HL-60/S4 treated with phorbol 12-myristate 13-acetate at 8.2 ng/mL for 4 days and 3 days (cell line): Measurements from ENCODE around the gene POLR2M.

Source experiments
- in situ Hi-C: fragments of 300-500 bp; cut with MboI; formaldehyde crosslinking; loops from 2 replicates; pipeline ENCODE4 v1.15.0; 2022; ENCODE audit warnings: low sequenced_read_pairs

The POLR2M gene

DNA sequence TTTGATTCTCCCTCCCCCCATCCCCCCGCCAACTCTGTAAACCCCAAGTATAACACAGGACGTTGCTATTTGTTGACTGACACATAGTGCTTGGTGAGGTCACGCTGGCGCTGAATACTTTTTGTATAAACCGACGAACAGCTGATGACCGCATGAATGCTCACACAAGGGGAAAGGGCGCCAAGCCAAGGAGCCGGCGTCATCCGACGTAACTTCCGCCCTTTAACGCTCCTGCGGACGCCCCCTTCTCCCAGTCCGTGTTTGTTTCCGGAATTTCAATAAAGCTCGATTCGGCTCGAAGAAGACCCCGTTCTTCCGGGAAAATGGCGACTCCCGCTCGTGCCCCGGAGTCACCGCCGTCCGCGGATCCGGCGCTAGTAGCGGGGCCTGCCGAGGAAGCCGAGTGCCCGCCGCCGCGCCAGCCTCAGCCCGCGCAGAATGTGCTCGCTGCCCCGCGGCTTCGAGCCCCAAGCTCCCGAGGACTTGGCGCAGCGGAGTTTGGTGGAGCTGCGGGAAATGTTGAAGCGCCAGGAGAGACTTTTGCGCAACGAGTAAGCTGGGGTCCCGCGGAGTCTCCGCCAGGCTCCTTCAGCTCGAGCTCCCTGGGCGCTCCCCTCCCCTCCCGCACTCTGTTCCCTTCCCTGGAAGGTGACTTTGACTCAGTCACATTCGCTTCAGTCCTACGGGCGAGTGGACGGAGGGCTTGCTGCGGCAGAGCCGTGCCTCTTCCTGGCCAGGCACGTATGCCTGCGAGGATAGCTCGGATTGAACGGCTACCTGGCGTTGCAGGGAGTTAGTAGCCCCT, at the start of gene POLR2M:
POLR2M (plus strand) TSS at position 310 of the 805 bp plus-strand sequence; CDS start at position 439, 129 bp downstream.
- in situ Hi-C loops: no loop called here

DNA sequence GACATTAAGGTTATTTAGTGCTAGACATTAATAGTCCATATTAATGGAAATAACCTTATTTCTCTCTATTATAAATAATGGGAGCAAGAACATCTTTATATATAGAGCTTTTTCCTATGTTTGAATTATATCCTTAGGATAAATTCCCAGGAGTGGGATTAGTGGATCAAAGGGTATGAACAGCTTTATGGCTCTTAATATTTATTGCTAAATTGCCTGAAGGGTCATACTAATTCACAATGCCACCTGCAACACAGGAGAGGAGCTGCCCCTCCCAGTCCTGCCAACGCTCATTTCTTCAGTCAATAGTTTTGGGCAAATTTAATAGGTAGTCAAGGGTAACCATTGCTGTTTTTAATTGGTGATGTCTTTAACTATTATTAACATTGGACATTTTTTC, 48.9 kb upstream of the POLR2M start:
- in situ Hi-C loops: no loop called here

DNA sequence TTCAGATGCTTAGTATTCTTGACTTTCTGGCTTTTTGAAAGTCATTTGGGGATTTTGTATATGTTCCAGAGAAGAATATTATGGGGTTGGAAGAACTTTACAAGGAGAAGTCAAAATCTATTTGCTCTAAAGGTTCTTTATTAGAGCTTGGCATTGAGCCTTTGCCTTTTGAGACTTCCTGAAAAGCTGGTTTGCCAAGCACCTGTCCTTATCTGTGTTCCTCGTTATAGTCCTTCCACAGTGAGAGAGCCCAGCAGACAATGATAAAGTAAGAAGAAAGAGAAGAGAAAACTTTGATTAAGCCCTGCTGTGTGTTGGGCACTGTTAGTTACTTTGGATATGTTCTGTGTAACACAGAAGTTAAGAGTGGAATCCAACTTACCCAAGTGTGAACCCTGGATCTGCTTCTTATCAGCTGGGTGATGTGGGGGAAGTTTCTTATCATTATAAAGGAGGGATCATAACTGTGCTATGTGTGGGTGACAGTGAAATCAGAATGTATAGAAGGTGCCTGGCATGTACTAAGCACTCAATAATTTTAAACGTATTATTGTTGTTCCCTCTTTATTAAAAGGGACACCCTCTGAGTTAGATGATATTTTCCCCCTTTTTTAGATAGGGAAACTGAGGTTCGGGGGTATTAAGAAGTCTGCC, 44.3 kb upstream of the POLR2M start:
- in situ Hi-C loops: no loop called here

DNA sequence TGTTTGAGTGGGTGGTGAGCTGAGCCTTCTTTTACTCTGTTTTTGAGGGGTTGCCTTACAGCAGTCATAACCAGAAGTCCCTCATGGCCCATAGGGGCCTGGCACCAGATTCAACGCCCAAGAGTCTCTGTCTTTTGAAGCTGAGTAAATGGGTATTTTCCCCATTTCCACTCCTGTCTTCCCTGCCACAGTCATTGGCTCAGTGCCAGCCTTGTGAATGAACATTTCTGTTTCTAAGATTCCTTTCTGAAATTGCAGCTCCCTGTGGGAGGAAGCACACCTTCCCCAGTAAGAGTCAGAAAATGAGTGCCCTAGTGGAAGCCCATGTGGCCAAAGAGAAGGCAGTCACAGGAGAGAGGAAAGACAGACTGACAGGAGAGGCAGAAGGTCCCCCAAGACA, 43.7 kb upstream of the POLR2M start:
- in situ Hi-C loops: no loop called here

DNA sequence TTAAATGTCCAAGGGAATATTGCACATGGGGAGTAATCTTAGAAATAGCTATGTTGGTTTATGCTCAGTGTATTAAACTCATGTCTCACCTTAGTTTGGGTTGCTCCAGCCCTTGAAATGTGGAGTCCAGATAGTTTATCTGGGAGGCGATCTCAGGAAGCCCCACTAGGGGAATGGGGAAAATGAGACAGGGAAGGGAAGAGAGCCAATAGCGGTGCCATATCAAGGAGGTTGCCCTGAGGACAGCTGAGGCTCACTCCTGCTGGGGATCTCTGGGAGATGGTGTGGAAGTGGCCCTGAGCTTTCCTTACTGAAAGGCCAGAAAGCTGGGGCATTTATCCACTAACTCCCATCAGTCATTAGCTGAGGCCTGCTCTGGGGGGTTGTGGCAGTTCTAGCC, 43.3 kb upstream of the POLR2M start:
- in situ Hi-C loops: no loop called here

DNA sequence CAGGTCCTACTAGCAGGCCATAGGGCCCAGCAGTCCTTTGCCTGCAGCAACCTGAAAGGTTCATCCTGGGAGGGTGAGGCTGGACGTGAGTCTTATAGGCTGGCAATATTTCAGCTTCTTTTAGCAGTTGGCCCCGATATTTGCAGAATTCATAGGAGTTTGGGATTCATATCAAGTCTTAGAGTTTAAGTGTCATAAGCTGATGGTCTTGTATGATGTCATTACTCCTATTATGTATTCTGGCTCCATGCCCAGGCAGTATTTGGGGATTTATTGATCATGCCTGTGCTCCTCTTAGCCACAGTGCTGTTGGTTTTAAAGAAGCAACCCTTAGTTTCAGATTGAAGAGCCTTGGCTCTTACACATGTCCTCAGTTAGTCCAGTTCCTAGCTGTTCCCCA, 41.3 kb upstream of the POLR2M start:
- in situ Hi-C loops: no loop called here

DNA sequence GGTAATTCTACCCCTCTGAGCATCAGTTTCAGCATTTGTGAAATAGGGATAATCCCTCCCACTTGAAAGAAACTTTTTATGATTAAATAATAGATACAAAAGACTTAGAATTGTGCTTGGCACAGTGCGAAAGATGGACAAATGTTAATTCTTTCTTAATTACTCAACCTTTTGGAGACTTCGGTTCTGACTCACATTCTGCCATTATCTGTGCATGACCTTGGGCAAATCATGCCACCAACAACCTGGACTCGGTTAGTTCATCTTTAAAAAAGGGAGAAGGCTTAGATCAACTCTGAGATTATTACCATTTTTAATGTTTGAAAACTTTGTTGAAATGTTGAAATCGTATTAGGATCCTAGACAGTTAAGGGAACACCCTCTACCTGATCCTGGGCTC, 40.6 kb upstream of the POLR2M start:
- in situ Hi-C loops: no loop called here

DNA sequence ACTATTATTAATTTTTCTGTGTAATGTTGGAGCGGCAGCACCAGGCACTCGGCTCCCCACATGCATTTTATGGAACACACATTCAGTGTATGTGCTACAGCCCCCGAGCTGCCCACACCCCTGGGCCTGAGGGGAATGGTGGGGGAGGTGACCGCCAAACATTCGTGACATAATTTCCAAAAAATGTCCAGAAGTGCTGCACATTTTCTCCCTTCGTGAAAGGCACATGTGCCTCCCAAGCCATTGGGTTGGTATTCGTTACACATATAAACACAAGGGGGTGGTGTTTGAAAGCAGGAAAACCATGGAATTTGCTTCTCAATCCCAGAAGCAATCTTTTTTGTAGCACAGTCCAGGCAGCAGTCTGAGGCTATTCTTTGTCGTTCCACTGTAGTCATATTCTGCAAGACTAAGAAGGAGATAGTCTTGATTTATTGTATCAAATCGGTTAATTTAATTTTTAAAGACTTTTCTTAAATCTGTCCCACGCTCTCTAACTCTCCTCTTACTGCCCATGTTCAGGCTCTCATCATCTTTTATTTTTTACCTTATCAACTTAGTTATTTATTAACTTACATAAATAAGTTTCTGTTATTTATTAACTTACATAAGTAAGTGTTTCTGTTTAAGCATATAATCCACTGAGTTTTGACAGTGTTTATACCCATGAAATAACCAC, 39.2 kb upstream of the POLR2M start:
- in situ Hi-C loops: no loop called here

DNA sequence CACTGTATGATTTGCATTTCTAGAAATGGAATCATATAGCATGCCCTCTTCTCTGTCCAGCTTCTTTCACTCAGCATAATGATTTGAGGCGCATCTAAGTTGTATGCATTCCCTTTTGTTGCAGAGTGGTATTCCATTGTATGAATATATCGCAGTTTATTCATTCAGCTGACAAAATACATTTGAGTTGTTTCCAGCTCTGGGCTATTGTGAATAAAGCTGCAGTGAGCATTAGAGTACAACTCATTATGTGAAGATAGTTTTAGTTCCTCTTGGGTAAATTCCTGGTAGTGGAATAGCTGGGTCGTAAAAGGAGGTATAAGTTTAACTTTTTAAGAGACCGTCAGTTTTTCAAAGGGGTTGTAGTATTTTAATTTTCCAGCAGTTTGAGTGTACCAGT, 38.5 kb upstream of the POLR2M start:
- in situ Hi-C loops: no loop called here

DNA sequence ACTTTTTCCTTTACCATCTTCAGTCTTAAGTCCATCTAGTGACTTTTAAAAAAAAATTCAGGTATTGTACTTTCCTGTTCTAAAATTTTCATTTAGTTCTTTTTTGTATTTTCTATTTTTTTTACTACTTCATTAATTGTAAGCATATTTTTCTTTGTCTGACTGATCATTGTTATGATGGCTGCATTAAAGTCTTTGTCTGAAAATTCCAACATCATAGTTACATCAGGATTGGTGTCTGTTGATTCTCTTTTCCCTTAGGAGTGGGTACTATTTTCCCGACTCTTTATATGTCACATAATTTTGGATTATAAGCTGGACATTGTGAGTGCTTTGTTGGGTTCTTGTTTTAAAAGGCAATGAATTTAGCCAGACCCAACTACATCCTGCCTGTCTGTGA, 34.9 kb upstream of the POLR2M start:
- in situ Hi-C loops: no loop called here

DNA sequence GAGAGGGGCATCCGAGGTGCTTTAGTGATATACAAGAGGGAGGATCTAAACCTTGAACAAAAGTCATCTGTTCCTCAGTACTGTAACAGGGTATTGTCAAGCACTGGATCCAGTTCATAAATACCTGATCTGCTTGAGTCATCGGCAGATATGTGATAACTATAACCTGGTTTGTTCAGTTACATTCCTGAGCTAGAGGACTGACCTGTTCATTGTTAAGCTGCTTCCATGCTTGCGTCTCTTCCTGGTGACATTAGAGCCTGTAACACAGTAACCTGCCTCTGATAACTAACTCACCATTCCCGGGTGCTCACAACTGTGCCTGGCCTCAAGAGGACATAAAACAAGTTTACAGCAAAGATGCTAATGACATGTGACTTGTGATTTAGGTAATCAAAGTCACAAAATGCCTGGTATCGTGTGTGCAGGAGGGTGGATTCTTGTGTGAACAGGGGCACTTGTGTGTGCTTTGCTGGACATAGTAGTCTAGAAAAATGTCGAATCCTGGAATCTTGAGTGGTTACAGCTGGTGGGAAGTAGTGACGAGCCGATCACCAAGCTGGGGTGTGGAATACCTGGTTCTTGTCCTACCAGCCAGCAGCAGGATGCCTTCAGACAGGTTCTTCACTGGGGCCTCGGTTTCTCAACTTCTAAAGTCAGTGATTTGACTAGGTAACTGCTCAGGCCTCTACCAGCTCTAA, 30.9 kb upstream of the POLR2M start:
- in situ Hi-C loops: no loop called here

DNA sequence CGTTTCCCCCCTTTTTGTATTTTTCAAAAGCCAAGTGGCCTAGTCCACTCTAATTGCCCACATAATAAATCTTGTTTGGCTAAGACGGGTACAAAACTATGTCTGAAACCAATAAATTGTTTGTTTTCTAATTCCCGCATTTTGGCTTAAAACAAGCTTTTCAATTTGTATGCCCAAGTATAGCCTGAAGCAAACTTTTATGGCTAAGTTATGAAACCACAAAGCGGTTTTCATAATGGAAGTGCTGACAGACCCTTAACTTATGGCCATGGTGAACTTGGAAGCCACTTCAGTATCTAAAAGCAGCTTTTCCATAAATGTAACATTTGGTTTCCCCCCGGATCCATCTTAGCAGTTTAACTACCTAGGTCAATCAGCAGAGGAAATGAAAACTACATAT, 29.9 kb upstream of the POLR2M start:
- in situ Hi-C loops: no loop called here

DNA sequence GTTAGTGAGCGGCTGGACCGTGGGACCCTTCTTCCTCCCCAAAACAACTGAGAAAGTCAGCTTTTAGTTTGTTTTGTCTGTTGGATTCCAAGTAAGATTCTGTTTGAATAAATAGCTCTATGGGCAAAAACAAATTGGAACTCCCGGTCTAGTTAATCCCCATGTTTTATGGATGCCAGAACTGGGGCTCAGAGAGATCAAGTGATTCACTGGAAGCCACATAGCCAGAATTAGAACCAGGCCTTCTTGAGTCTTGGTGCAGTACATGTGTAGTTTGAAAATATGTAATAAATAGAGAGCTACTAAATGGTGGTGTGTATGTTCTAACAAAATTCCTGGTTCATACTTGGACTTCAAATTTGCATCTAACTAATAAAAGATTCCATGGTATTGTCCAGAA, 29.3 kb upstream of the POLR2M start:
- in situ Hi-C loops: no loop called here

DNA sequence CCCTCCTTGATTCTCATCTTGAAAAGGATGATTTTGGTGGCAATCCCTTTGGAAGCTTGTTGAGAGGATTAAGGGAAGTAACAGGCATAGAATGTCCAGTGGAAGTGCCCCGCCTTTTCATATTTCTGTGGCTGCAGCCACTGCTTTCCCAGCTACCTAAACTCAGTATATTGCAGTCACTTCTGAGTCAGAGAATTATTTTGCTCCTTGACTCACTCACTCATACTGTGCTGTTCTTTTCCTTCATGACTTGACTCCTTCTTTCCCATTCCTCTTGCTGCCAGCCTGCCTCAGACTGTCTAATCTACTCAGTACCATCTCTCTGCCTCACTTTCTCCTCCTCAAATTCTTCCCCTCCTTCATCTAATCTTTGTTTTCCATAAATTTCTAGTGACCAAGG, 26.5 kb upstream of the POLR2M start:
- in situ Hi-C loops: no loop called here

DNA sequence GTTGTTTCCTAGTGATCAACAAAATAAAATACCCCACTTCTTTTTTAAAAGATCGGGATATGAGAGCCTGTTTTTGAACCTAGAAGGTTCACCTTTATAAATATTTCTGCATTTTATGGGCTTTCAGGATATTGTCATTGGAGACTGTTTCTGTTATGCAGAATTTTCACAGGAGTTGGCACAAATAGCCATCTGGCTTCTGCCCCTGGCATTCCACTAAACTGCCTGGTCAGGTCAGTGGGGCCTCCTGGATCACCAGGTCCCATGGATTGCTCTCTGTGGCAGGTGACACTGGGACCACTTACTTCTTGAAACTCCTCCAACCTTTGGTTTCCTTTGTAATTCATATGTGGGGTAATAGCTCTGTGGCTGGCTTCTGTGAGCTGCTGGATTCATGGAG, 25.5 kb upstream of the POLR2M start:
- in situ Hi-C loops: no loop called here

DNA sequence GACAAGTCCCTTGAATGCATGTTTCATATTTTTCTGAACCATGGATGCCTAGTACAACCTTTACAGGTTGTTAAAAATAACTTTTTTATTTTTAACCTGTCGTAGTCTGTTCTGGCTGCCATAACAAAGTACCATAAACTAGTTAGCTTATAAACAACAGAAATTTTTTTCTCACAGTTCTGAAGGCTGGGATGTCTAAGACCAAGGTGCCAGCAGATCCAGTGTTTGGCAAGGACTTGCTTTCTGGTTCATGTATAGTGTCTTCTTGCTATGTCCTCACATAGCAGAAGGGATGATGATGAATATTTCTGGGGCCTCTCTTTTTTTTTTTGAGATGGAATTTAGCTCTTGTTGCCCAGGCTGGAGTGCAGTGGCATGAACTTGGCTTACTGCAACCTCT, 23.0 kb upstream of the POLR2M start:
- in situ Hi-C loops: no loop called here

DNA sequence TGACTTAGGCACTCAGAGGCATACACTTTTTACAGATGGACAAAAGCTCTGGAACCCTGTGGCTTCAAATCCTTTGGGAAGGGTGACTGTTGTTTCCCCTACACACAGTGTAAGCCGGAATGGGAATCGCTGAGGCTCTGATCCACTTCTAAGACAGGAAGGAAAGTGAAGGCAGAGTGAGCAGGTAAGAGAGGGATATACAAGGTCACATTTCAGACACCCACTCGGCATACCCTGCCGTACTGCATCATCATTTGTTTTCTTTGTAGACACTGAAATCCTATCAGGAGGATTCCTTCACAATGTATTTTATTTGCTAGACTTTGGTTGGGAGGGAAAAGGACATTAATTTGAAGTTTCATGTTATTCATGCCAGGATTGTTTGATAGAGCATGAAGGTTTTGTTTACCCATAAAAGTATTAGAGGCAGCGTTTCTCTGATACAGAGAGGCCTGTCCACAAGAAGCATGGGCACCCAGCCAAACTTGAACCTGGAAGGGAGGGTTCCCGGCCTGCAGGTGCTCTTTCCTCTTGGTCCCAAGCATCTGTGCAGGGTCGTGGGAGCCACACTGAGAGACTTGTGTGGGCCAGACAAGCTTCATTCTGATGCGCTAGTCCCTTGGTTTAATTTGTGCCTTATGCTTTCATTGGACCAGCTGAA, 21.9 kb upstream of the POLR2M start:
- in situ Hi-C loops: no loop called here

DNA sequence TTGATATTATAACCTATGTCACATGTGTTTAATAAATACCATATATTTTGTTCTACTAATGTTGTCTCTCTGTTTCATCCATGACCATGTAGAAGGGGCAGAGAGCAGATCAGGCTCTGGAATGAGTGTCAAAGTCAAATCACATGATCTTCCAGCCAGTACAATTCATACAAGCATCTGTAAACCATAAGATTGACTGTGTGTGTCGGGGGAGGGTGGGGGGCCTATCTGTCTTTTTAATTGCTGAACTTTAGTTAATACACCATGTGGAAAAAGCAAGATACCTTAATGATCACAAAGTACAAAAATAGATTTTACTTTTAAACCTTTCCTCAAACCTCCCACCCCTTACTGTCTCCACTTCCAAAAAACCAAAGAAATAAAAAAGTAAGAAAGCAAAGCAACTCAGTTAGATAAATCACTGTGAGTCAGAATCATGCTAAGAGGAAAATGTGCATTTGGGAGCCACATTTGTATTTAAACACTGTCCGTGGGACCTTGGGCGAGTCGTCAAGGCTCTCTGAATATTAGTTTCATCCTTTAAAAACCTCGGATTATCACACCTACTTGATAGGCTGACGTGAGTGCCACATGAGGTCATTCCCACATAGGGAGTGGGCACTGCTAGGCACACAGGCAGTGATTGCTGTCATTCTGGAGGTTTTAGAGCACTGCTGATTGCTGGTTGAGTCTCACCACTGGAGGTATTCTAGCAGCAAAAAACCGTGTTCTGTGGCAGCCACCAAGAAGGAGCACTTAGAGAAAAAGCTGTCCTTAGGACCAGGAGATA, 21.0 kb upstream of the POLR2M start:
- in situ Hi-C loops: no loop called here

DNA sequence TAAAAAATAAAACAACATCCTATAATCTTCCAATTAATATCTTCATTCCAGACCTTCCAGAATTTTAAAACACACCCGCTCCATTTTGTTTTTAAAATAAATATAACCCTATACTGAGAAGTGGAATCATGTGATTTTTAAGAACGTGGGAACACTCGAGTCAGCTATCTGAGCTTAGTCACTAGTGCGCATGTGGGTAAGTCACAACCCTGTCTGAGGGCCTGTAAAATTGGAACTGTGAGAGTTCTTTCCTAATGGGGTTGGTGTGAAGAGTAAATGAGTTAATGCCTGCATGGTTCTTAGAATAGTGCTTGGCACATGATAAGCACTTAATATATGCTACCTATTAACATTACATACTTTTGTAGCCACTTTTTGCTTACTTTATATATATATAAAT, 19.9 kb upstream of the POLR2M start:
- in situ Hi-C loops: no loop called here

DNA sequence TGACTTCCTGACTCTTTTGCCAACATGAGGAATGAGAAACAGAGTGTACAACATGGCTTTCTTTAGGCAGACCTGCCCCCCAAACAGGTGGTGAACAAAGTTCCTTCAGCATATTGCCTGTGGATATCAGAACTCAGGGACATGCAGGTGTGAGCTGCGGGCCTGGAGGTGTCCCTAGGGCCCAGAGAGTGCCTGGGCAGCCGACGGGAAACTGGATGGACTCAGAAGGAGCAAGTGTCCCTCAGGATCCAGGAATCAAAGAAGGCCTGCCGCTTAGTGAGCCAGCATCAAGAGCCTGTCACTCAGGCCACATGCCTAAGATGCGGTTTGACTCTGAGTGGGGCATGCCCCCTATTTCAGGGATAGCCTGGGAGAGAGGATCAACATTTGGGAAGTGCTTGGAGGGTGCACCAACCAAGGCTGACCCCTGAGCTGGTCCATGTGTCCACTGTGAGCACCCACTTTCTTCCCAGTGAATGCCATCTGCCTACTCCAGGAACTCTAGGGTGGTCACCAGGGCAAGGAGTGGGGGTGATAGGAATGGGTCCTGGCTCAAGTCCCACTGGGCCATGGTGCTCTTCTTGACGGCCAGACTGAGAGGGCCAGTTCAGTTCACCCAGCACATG, 16.1 kb upstream of the POLR2M start:
- in situ Hi-C loops: no loop called here
